ENCODE measurements around the gene B9D2. TPM values are rescaled to one million over a fixed set of nuclear protein-coding genes. Genes with fewer than 3 reads are reported as not detected.
"Not testable (repeated sequence)": the region's sequence is repeated elsewhere in the genome, so short reads cannot be mapped to it uniquely, and the experiment has no call there.

B9D2 gene
- total RNA-seq, 3 donors from 2014 or later = 7.0 to 11.3 (median 9.1) TPM

DNA sequence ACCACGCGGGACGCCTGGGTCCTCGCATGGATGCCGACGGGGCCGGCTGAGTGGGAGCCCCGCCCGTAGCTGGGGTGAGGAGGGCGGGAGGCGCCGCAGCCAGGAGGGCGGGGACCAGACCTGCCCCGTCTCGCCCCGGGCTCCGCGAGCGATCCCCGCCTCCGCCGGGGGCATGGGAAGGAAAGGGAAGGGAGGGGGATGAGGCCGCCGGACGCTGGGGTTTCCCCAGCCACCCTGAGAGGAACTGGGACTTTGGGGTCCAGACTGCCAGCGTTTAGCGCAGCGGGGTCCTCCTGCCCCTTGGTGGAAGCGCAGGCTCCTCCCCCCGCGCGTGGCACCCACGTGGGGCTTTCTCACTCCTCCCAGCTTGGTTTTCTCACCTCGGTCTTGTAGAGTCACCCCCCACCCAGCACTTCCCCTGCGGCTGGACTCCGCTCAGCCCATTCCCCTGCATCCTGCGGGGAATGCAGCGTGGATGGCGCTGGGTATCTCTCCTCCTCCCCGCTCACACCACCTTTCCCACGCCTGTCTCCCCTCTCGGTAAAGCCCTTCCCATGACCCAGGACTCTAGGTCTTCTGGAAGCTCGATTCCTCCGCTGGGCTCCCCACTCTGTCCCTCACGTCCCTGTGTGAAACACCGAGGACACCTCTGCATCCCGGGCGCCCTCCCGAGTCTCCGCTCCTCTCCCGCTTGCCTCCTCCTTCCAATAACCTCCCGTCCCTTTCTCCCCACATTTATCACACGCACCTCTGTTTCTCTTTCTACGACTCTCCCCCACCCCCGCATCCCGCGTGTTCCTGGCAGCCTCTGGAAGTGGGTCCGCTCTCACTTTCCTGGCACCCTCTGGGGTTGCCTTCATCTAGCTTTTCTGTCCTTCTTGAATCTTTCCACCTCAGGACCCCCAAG is 12.4 kb downstream of the B9D2 start:
- DNase-seq (peak; percentile 68 to 91 (median 74)), ATAC-seq (peak; percentile 61)
- no peaks in the 10 kb centered on the region for H3K9me3 ChIP-seq
- H3K36me3 ChIP-seq (ENCODE audit: low read depth) = no peaks in the 10 kb centered on the region
- intact Hi-C loops (cut with DNase I, micrococcal nuclease) = no loop called here
- H3K4me3 ChIP-seq = peak overlapping the region; percentile 42
- TF ChIP-seq, protein P1, sequence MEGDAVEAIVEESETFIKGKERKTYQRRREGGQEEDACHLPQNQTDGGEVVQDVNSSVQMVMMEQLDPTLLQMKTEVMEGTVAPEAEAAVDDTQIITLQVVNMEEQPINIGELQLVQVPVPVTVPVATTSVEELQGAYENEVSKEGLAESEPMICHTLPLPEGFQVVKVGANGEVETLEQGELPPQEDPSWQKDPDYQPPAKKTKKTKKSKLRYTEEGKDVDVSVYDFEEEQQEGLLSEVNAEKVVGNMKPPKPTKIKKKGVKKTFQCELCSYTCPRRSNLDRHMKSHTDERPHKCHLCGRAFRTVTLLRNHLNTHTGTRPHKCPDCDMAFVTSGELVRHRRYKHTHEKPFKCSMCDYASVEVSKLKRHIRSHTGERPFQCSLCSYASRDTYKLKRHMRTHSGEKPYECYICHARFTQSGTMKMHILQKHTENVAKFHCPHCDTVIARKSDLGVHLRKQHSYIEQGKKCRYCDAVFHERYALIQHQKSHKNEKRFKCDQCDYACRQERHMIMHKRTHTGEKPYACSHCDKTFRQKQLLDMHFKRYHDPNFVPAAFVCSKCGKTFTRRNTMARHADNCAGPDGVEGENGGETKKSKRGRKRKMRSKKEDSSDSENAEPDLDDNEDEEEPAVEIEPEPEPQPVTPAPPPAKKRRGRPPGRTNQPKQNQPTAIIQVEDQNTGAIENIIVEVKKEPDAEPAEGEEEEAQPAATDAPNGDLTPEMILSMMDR (IDR thresholded peaks at IDR 0.05) = no peak
- H3K4me1 ChIP-seq (ENCODE audit: low read depth) = peaks cover 20% of the 10 kb centered on the region

GRCh38 chr19:41350735-41351338 is 13.1 kb downstream of the B9D2 start:
- TF ChIP-seq, protein P1 (IDR thresholded peaks at IDR 0.05) = no peak
- peak; percentile 4 for ATAC-seq
- DNase-seq = no peak
- H3K4me3 ChIP-seq = no peak overlapping the region
- no peaks in the 10 kb centered on the region for H3K36me3 ChIP-seq (ENCODE audit: low read depth)
- no peaks in the 10 kb centered on the region for H3K9me3 ChIP-seq
- H3K4me1 ChIP-seq (ENCODE audit: low read depth) = peaks cover 20% of the 10 kb centered on the region
- intact Hi-C loops (cut with DNase I, micrococcal nuclease) = no loop called here

DNA sequence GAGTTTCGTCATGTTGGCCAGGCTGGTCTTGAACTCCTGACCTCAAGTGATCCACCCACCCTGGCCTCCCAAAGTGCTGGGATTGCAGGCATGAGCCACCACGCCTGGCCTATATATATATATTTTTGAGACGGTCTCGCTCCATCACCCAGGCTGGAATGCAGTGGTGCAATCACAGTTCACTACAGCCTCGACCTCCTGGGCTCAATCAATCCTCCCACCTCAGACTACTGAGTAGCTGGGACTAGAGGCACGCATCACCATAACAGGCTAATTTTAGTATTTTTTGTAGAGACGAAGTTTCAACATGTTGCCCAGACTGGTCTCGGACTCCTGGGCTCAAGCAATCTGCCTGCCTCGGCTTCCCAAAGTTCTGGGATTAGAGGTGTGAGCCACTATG is 17.0 kb downstream of the B9D2 start:
- H3K4me1 ChIP-seq (ENCODE audit: low read depth) = peaks cover 12% of the 10 kb centered on the region
- intact Hi-C loops (cut with DNase I, micrococcal nuclease); H3K9me3 ChIP-seq; H3K36me3 ChIP-seq (ENCODE audit: low read depth); DNase-seq; ATAC-seq; H3K4me3 ChIP-seq: not testable (repeated sequence)

DNA sequence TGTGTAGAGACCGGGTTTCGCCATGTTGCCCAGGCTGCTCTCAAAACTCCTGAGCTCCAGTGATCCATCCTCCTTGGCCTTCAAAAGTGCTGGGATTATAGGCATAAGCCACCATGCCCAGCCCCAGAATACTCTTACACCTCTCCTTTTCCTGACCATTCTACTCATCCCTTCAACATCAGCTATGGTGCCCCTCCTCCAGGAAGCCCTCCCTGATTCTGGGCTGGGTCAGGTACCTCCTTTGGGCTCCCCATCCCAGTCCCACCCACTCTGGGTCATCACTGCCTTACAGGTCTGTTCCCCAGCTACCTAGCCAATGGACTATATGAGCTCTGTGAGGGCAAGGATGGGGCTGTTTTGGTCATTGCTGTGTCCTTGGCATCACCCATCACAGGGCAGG is 19.8 kb downstream of the B9D2 start:
- intact Hi-C loops (cut with DNase I, micrococcal nuclease) = no loop called here
- TF ChIP-seq, protein P1 (IDR thresholded peaks at IDR 0.05) = no peak
- H3K9me3 ChIP-seq = no peaks in the 10 kb centered on the region
- H3K4me1 ChIP-seq (ENCODE audit: low read depth) = no peaks in the 10 kb centered on the region
- DNase-seq (no peak), ATAC-seq (no peak)
- H3K36me3 ChIP-seq (ENCODE audit: low read depth) = no peaks in the 10 kb centered on the region
- no peak overlapping the region for H3K4me3 ChIP-seq

- no peak overlapping the region for H3K4me3 ChIP-seq
- H3K36me3 ChIP-seq (ENCODE audit: low read depth) = no peaks in the 10 kb centered on the region
- intact Hi-C loops (cut with DNase I, micrococcal nuclease) = no loop called here
- no peaks in the 10 kb centered on the region for H3K9me3 ChIP-seq
- ATAC-seq = peak; percentile 87
- TF ChIP-seq, protein P1 (IDR thresholded peaks at IDR 0.05) = no peak
- no peaks in the 10 kb centered on the region for H3K4me1 ChIP-seq (ENCODE audit: low read depth)
- DNase-seq = peak; percentile 46 to 68 (median 62)
These were observed 22.1 kb downstream of the B9D2 start for GRCh38 chr19:41341669-41342490.
